ENCODE measurements around the gene IFNA17.
A peak's percentile ranks its signal among the peaks of the same experiment; 100 is the strongest.
"Not testable (repeated sequence)": the region's sequence is repeated elsewhere in the genome, so short reads cannot be mapped to it uniquely, and the experiment has no call there.

IFNA17 gene

GRCh38 chr9:21194867-21195776, 32.9 kb downstream of the IFNA17 start:
- H3K4me1 ChIP-seq (ENCODE audit: control insufficient read depth in 1 of 2, insufficient read depth in 1 of 2, low read depth in 1 of 2, low read length in 1 of 2); H3K9me3 ChIP-seq; H3K4me3 ChIP-seq (ENCODE audit: low read depth in 1 of 2, low read length in 1 of 2); H3K36me3 ChIP-seq; H3K27me3 ChIP-seq: not testable (repeated sequence)
- TF ChIP-seq CTCF (IDR thresholded peaks at IDR 0.05): peak; percentile 63
- peak overlapping the region; percentile 53 for H3K27ac ChIP-seq

- not testable (repeated sequence) for H3K36me3 ChIP-seq; H3K4me3 ChIP-seq (ENCODE audit: low read depth in 1 of 2, low read length in 1 of 2); H3K9me3 ChIP-seq; H3K4me1 ChIP-seq (ENCODE audit: control insufficient read depth in 1 of 2, insufficient read depth in 1 of 2, low read depth in 1 of 2, low read length in 1 of 2); H3K27ac ChIP-seq; H3K27me3 ChIP-seq
Observed at GRCh38 chr9:21187487-21187886, 40.5 kb downstream of the IFNA17 start, which contains the start of gene IFNA4. Gene IFNA4 (minus strand): TSS chr9:21187587. CDS start chr9:21187531, 56 bp downstream.

GRCh38 chr9:21182810-21183736, 44.9 kb downstream of the IFNA17 start:
- TF ChIP-seq CTCF (IDR thresholded peaks at IDR 0.05): peak; percentile 35
- not testable (repeated sequence) for H3K9me3 ChIP-seq; H3K27me3 ChIP-seq; H3K4me3 ChIP-seq (ENCODE audit: low read depth in 1 of 2, low read length in 1 of 2); H3K4me1 ChIP-seq (ENCODE audit: control insufficient read depth in 1 of 2, insufficient read depth in 1 of 2, low read depth in 1 of 2, low read length in 1 of 2); H3K27ac ChIP-seq; H3K36me3 ChIP-seq
